Spleen (tissue), 11 donors: ENCODE measurements around the gene PRDX1. TPM values are rescaled to one million over a fixed set of nuclear protein-coding genes. Genes with fewer than 3 reads are reported as not detected.

Experiments
- DNase-seq: peaks from one replicate; pipeline ENCODE4 v3.0.0-alpha.2; 2020
- H3K27ac ChIP-seq, 8 donors: fragments of 200-600 bp; sonication (generic) in 7 of 8; 1 replicate in 4 of 8; 2 replicates in 4 of 8; pipeline versions ENCODE4 v1.5.0 to v1.8.0; 2016 to 2021; ENCODE audit warnings: inconsistent platforms in 4 of 8, mild to moderate bottlenecking in 4 of 8, moderate library complexity in 1 of 8
- H3K27me3 ChIP-seq, 7 donors: fragments of 200-600 bp; sonication (generic) in 6 of 7; replicated peaks in 1 of 7; 1 replicate in 4 of 7; 2 replicates in 3 of 7; pipeline versions ENCODE4 v1.5.0 to v1.8.0; 2016 to 2021; ENCODE audit warnings: inconsistent platforms in 3 of 7, mild to moderate bottlenecking in 1 of 7
- H3K36me3 ChIP-seq, 6 donors: fragments of 200-600 bp; sonication (generic) in 5 of 6; 1 replicate in 4 of 6; 2 replicates in 2 of 6; pipeline versions ENCODE4 v1.5.0 to v1.8.0; 2016 to 2021; ENCODE audit warnings: inconsistent platforms in 2 of 6
- H3K4me1 ChIP-seq, 6 donors: fragments of 200-600 bp; sonication (generic) in 5 of 6; 1 replicate in 3 of 6; 2 replicates in 3 of 6; pipeline versions ENCODE4 v1.5.0 to v1.8.0; 2016 to 2021; ENCODE audit warnings: inconsistent platforms in 3 of 6
- H3K4me3 ChIP-seq, 8 donors: fragments of 200-600 bp; sonication (generic) in 7 of 8; 1 replicate in 4 of 8; 2 replicates in 4 of 8; pipeline versions ENCODE4 v1.5.0 to v1.8.0; 2016 to 2021; ENCODE audit warnings: inconsistent platforms in 4 of 8, mild to moderate bottlenecking in 4 of 8, moderate library complexity in 2 of 8
- H3K9me3 ChIP-seq, 8 donors: fragments of 200-600 bp; sonication (generic) in 7 of 8; 1 replicate in 4 of 8; 2 replicates in 4 of 8; pipeline versions ENCODE4 v1.5.0 to v1.8.0; 2016 to 2021; ENCODE audit warnings: inconsistent platforms in 4 of 8
- POLR2A ChIP-seq, 3 donors: fragments of 450-650 bp; IDR thresholded peaks; one replicate each; pipeline ENCODE4 v1.5.1; 2017; ENCODE audit warnings: antibody characterized with exemption in 3 of 3, mild to moderate bottlenecking in 1 of 3
- POLR2AphosphoS5 ChIP-seq, 3 donors: sonication (generic); formaldehyde crosslinking; IDR thresholded peaks; one replicate each; pipeline ENCODE4 v1.5.1; 2017; ENCODE audit warnings: antibody characterized with exemption in 3 of 3
- WGBS, 5 donors: extraction: QIAGEN DNeasy Blood & Tissue Kit in 3 of 5; methylation state at CpG; one replicate each; pipeline versions ENCODE4 v1.1.5 to v1.1.7; 2013 to 2018; 5-methylcytosine and 5-hydroxymethylcytosine counted together
- intact Hi-C: fragments of 100-400 bp; cut with DNase I; formaldehyde crosslinking; loops from one replicate; pipeline ENCODE4 v1.15.0; 2023; ENCODE audit warnings: low total_unique reads
- polyA plus RNA-seq, 3 donors: library from polyadenylated mRNA; stranded (reverse); fragments of 200-250 nt; gene quantifications; one replicate each; pipeline ENCODE4 v1.2.1, GENCODE V29; 2013
- total RNA-seq, 7 donors: library from RNA; depleted of rRNA in 3 of 7; stranded (reverse); fragments of >200 nt in 3 of 7; fragmentation: NEBNext Ultra II Directional in 4 of 7; extraction: Animal tissue kit (Norgen Biotek cat#: 25700) in 4 of 7; gene quantifications; one replicate each; pipeline versions ENCODE4 v1.1.0 to v1.2.1, GENCODE V29; 2016 to 2021
- TF ChIP-seq, protein P1 (sequence below), 11 experiments: fragments of 200-600 bp in 7 of 11; fragments of 450-650 bp in 4 of 11; sonication (generic) in 4 of 11; IDR thresholded peaks in 8 of 11; conservative IDR thresholded peaks in 3 of 11; 1 replicate in 7 of 11; 2 replicates in 4 of 11; pipeline versions ENCODE4 v1.4.0 to v1.8.0; 2016 to 2021; ENCODE audit warnings: antibody characterized with exemption in 11 of 11, inconsistent platforms in 4 of 11, mild to moderate bottlenecking in 1 of 11
- donor health status: healthy with polysubstance abuse.
- donor health status: DM: no; HTN: no; CAD: no; lungs with moderate emphysema.
- donor health status: DM: no; HTN: no; CAD: no.
- donor health status: Bipolar disorder and iron deficiency.
- donor health status: healthy.
- donor health status: DM: no; HTN: no; CAD: no.
- donor health status: DM: yes; HTN: yes; CAD: no.

PRDX1 gene
- total and polyA plus RNA-seq, 10 donors, result 156 to 457 (median 247) TPM

DNA sequence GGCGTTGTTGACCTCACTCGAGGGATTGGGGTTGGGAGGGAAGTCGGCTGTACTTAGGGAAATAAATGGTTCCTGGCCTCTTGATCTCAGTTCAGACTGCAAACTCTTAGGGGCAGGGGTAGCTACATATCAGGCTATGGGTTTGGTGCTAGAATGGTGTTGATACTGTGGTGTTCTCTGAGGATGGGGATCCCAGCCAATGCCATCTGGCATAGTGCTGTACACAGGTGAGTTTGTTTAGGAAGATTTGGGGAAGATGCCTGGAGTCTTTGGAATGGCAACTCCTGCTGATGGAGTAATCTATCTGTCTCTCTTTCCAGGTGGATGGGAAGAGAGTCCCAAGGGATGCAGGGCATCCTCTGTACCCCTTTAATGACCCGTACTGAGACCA, 47.9 kb upstream of the PRDX1 start:
- H3K4me3 ChIP-seq, result no peak overlapping the region
- intact Hi-C loops, result no loop called here
- H3K36me3 ChIP-seq, result peaks cover 0 to 64% (median 42%) of the 10 kb centered on the region in 6 donors
- H3K27me3 ChIP-seq, result no peaks in the 10 kb centered on the region
- H3K27ac ChIP-seq, result peak overlapping the region in 2 of 8 donors; percentile 22 to 53
- TF ChIP-seq POLR2A (IDR thresholded peaks at IDR 0.05) (no peak), POLR2AphosphoS5 (IDR thresholded peaks at IDR 0.05) (no peak)
- TF ChIP-seq, protein P1, sequence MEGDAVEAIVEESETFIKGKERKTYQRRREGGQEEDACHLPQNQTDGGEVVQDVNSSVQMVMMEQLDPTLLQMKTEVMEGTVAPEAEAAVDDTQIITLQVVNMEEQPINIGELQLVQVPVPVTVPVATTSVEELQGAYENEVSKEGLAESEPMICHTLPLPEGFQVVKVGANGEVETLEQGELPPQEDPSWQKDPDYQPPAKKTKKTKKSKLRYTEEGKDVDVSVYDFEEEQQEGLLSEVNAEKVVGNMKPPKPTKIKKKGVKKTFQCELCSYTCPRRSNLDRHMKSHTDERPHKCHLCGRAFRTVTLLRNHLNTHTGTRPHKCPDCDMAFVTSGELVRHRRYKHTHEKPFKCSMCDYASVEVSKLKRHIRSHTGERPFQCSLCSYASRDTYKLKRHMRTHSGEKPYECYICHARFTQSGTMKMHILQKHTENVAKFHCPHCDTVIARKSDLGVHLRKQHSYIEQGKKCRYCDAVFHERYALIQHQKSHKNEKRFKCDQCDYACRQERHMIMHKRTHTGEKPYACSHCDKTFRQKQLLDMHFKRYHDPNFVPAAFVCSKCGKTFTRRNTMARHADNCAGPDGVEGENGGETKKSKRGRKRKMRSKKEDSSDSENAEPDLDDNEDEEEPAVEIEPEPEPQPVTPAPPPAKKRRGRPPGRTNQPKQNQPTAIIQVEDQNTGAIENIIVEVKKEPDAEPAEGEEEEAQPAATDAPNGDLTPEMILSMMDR (IDR thresholded peaks at IDR 0.05 in 8 of 11, conservative IDR thresholded peaks at IDR 0.05 in 3 of 11), result no peak
- no peaks in the 10 kb centered on the region for H3K9me3 ChIP-seq
- WGBS, 5 donors, result 57 to 73% (median 61%) methylated on average over 4 of the region's 4 CpGs
- peaks cover 0 to 14% (median 4%) of the 10 kb centered on the region in 6 donors for H3K4me1 ChIP-seq
- no peak for DNase-seq

DNA sequence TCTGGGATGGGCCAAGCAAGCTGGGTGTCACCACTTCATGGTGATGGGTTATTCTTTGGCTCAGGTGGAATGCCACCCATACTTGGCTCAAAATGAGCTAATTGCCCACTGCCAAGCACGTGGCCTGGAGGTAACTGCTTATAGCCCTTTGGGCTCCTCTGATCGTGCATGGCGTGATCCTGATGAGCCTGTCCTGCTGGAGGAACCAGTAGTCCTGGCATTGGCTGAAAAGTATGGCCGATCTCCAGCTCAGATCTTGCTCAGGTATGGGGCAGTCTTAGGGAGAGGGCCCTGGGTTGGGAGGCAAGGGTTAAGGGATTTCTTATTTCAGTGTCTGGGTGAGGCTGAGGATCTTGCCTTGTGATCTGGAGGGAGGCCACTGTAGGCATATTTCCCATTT, 46.7 kb upstream of the PRDX1 start:
- 82 to 94% (median 89%) methylated on average over 4 of the region's 4 CpGs for WGBS, 5 donors
- Histone ChIP-seq H3K27me3 (no peaks in the 10 kb centered on the region), H3K4me3 (no peak overlapping the region), H3K4me1 (peaks cover 0 to 14% (median 4%) of the 10 kb centered on the region in 6 donors), H3K36me3 (peaks cover 0 to 76% (median 48%) of the 10 kb centered on the region in 6 donors), H3K9me3 (no peaks in the 10 kb centered on the region), H3K27ac (no peak overlapping the region)
- intact Hi-C loops, result no loop called here
- DNase-seq, result no peak
- TF ChIP-seq, protein P1 (IDR thresholded peaks at IDR 0.05 in 8 of 11, conservative IDR thresholded peaks at IDR 0.05 in 3 of 11), result no peak
- TF ChIP-seq POLR2AphosphoS5 (IDR thresholded peaks at IDR 0.05) (no peak), POLR2A (IDR thresholded peaks at IDR 0.05) (no peak)

DNA sequence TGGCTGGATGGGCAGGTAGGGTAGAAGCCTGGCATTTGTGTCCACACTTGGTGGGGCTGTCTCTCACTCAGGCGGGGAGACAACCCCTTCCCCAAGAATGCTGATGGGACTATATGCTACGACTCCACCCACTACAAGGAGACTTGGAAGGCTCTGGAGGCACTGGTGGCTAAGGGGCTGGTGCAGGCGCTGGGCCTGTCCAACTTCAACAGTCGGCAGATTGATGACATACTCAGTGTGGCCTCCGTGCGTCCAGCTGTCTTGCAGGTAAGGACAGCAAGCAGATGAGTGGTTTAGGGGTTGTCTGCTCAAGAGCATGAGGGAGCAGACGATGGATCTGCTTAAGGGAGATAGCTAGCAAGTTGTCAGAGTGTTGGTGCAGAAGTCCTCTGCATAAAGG, 46.2 kb upstream of the PRDX1 start:
- intact Hi-C loops, result no loop called here
- no peaks in the 10 kb centered on the region for H3K27me3 ChIP-seq
- H3K27ac ChIP-seq, result no peak overlapping the region
- H3K4me1 ChIP-seq, result peaks cover 0 to 14% (median 4%) of the 10 kb centered on the region in 6 donors
- peaks cover 0 to 81% (median 53%) of the 10 kb centered on the region in 6 donors for H3K36me3 ChIP-seq
- 88 to 95% (median 90%) methylated on average over 7 of the region's 7 CpGs for WGBS, 5 donors
- H3K4me3 ChIP-seq, result no peak overlapping the region
- no peak for DNase-seq
- H3K9me3 ChIP-seq, result no peaks in the 10 kb centered on the region
- TF ChIP-seq POLR2AphosphoS5 (IDR thresholded peaks at IDR 0.05) (no peak), POLR2A (IDR thresholded peaks at IDR 0.05) (no peak)
- TF ChIP-seq, protein P1 (IDR thresholded peaks at IDR 0.05 in 8 of 11, conservative IDR thresholded peaks at IDR 0.05 in 3 of 11), result no peak

DNA sequence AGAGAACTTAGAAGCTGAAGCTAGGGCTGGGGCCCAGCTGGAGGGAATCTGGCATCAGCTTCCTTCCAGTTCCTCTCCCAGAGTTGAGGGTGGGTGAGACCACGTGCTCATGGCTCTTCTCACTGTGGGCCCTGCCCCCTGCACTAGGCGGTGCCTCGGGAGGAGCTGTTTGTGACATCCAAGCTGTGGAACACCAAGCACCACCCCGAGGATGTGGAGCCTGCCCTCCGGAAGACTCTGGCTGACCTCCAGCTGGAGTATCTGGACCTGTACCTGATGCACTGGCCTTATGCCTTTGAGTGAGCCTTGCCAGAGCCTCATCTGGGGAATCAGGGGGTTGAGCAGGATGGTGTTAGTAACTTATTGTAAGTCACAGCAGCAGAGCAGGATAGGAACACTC, 45.0 kb upstream of the PRDX1 start:
- Histone ChIP-seq H3K27me3 (no peaks in the 10 kb centered on the region), H3K9me3 (no peaks in the 10 kb centered on the region), H3K36me3 (peaks cover 0 to 93% (median 63%) of the 10 kb centered on the region in 6 donors), H3K27ac (peak overlapping the region in 1 of 8 donors; percentile 29), H3K4me3 (no peak overlapping the region), H3K4me1 (peaks cover 0 to 14% (median 4%) of the 10 kb centered on the region in 6 donors)
- 40 to 57% (median 44%) methylated on average over 5 of the region's 5 CpGs for WGBS, 5 donors
- intact Hi-C loops, result no loop called here
- DNase-seq, result no peak
- peak; percentile 25 to 43 (median 31) for TF ChIP-seq POLR2AphosphoS5 (IDR thresholded peaks at IDR 0.05)
- TF ChIP-seq POLR2A (IDR thresholded peaks at IDR 0.05), result no peak
- TF ChIP-seq, protein P1 (IDR thresholded peaks at IDR 0.05 in 8 of 11, conservative IDR thresholded peaks at IDR 0.05 in 3 of 11), result no peak
